ENCODE data around the gene TP53I13.

The TP53I13 gene

GRCh38 chr17:29593591-29594518, 25.4 kb downstream of the TP53I13 start:
- peak overlapping the region; percentile 98 for H3K27ac ChIP-seq
- TF ChIP-seq CTCF (IDR thresholded peaks at IDR 0.05) (peak; percentile 54), ZFX (IDR thresholded peaks at IDR 0.05; ENCODE audit: borderline replicate concordance) (no peak)

GRCh38 chr17:29594519-29595090, 26.1 kb downstream of the TP53I13 start:
- peak overlapping the region; percentile 98 for H3K27ac ChIP-seq
- TF ChIP-seq CTCF (IDR thresholded peaks at IDR 0.05) = peak; percentile 28
- no peak for TF ChIP-seq ZFX (IDR thresholded peaks at IDR 0.05; ENCODE audit: borderline replicate concordance)

- H3K27ac ChIP-seq = peak overlapping the region; percentile 98
- TF ChIP-seq ZFX (IDR thresholded peaks at IDR 0.05; ENCODE audit: borderline replicate concordance) = no peak
- TF ChIP-seq CTCF (IDR thresholded peaks at IDR 0.05) = no peak
Observed at GRCh38 chr17:29595107-29595942, 26.8 kb downstream of the TP53I13 start.

- TF ChIP-seq CTCF (IDR thresholded peaks at IDR 0.05) = no peak
- TF ChIP-seq ZFX (IDR thresholded peaks at IDR 0.05; ENCODE audit: borderline replicate concordance) = no peak
- H3K27ac ChIP-seq = peak overlapping the region; percentile 98
Observed at GRCh38 chr17:29595943-29596774, 27.7 kb downstream of the TP53I13 start.

GRCh38 chr17:29596811-29597210, 28.3 kb downstream of the TP53I13 start:
- no peak for TF ChIP-seq CTCF (IDR thresholded peaks at IDR 0.05)
- TF ChIP-seq ZFX (IDR thresholded peaks at IDR 0.05; ENCODE audit: borderline replicate concordance) = no peak
- H3K27ac ChIP-seq = peak overlapping the region; percentile 53

GRCh38 chr17:29597361-29598172, 29.1 kb downstream of the TP53I13 start:
- TF ChIP-seq ZFX (IDR thresholded peaks at IDR 0.05; ENCODE audit: borderline replicate concordance) = no peak
- no peak for TF ChIP-seq CTCF (IDR thresholded peaks at IDR 0.05)
- peak overlapping the region; percentile 53 for H3K27ac ChIP-seq

Measured in 22Rv1 (cell line).